Measurements from ENCODE around the gene RAD18.

- TF ChIP-seq TAF1 (IDR thresholded peaks at IDR 0.05; ENCODE audit: low read depth) (no peak), CEBPB (IDR thresholded peaks at IDR 0.05) (no peak), YY1 (IDR thresholded peaks at IDR 0.05; ENCODE audit: low read depth) (no peak), EP300 (IDR thresholded peaks at IDR 0.05; ENCODE audit: borderline replicate concordance) (no peak), TEAD4 (IDR thresholded peaks at IDR 0.05) (no peak), FOXM1 (IDR thresholded peaks at IDR 0.05; ENCODE audit: borderline replicate concordance, low read depth) (no peak), MAX (IDR thresholded peaks at IDR 0.05) (no peak), EGR1 (IDR thresholded peaks at IDR 0.05) (no peak), CREB1 (IDR thresholded peaks at IDR 0.05; ENCODE audit: low read depth) (no peak), TCF12 (IDR thresholded peaks at IDR 0.05; ENCODE audit: low read depth) (no peak), ZBTB7A (IDR thresholded peaks at IDR 0.05; ENCODE audit: low read depth) (no peak), RAD21 (IDR thresholded peaks at IDR 0.05; ENCODE audit: low read depth) (no peak)
- TF ChIP-seq, protein P1, sequence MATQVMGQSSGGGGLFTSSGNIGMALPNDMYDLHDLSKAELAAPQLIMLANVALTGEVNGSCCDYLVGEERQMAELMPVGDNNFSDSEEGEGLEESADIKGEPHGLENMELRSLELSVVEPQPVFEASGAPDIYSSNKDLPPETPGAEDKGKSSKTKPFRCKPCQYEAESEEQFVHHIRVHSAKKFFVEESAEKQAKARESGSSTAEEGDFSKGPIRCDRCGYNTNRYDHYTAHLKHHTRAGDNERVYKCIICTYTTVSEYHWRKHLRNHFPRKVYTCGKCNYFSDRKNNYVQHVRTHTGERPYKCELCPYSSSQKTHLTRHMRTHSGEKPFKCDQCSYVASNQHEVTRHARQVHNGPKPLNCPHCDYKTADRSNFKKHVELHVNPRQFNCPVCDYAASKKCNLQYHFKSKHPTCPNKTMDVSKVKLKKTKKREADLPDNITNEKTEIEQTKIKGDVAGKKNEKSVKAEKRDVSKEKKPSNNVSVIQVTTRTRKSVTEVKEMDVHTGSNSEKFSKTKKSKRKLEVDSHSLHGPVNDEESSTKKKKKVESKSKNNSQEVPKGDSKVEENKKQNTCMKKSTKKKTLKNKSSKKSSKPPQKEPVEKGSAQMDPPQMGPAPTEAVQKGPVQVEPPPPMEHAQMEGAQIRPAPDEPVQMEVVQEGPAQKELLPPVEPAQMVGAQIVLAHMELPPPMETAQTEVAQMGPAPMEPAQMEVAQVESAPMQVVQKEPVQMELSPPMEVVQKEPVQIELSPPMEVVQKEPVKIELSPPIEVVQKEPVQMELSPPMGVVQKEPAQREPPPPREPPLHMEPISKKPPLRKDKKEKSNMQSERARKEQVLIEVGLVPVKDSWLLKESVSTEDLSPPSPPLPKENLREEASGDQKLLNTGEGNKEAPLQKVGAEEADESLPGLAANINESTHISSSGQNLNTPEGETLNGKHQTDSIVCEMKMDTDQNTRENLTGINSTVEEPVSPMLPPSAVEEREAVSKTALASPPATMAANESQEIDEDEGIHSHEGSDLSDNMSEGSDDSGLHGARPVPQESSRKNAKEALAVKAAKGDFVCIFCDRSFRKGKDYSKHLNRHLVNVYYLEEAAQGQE (IDR thresholded peaks at IDR 0.05; ENCODE audit: low read depth): no peak
Observed at GRCh38 chr3:8875836-8876235, 87.4 kb downstream of the RAD18 start.
